ENCODE measurements around the gene PLB1. TPM values are rescaled to one million over a fixed set of nuclear protein-coding genes. Genes with fewer than 3 reads are reported as not detected.

The PLB1 gene
- total RNA-seq, 2 experiments from 2014 or later = 1.3 to 1.6 TPM

- Mint-ChIP-seq H3K9me3 (no peaks in the 10 kb centered on the region), H3K27ac (no peak overlapping the region), H3K4me3 (no peak overlapping the region), H3K27me3 (no peaks in the 10 kb centered on the region), H3K36me3 (ENCODE audit: low read depth) (no peaks in the 10 kb centered on the region), H3K4me1 (ENCODE audit: low read depth) (no peaks in the 10 kb centered on the region)
- Histone ChIP-seq H3K4me3 (ENCODE audit: low read length) (no peak overlapping the region), H3K4me1 (ENCODE audit: insufficient read depth, low read length) (no peaks in the 10 kb centered on the region), H3K9me3 (ENCODE audit: control insufficient read depth in 1 of 2, insufficient read depth in 1 of 2, low read length in 2 of 2) (no peaks in the 10 kb centered on the region), H3K27ac (ENCODE audit: low read depth in 1 of 2, low read length in 2 of 2) (no peak overlapping the region), H3K36me3 (ENCODE audit: insufficient read depth, low read length) (no peaks in the 10 kb centered on the region), H3K27me3 (ENCODE audit: control insufficient read depth in 1 of 2, insufficient read depth in 2 of 2, low read length in 2 of 2) (no peaks in the 10 kb centered on the region)
- no peak for ATAC-seq (ENCODE audit: poor library complexity)
- intact Hi-C loops (cut with DNase I, micrococcal nuclease) = no loop called here
- TF ChIP-seq, protein P1, sequence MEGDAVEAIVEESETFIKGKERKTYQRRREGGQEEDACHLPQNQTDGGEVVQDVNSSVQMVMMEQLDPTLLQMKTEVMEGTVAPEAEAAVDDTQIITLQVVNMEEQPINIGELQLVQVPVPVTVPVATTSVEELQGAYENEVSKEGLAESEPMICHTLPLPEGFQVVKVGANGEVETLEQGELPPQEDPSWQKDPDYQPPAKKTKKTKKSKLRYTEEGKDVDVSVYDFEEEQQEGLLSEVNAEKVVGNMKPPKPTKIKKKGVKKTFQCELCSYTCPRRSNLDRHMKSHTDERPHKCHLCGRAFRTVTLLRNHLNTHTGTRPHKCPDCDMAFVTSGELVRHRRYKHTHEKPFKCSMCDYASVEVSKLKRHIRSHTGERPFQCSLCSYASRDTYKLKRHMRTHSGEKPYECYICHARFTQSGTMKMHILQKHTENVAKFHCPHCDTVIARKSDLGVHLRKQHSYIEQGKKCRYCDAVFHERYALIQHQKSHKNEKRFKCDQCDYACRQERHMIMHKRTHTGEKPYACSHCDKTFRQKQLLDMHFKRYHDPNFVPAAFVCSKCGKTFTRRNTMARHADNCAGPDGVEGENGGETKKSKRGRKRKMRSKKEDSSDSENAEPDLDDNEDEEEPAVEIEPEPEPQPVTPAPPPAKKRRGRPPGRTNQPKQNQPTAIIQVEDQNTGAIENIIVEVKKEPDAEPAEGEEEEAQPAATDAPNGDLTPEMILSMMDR (IDR thresholded peaks at IDR 0.05) = no peak
- ChIA-PET POLR2A (no interaction called here), CTCF (interaction anchor here (0.6 to 1.5 kb wide), 2 partner anchors 13 to 164 kb away, joined by 3 to 8 read pairs; no protein-coding TSS in a partner anchor)
- no peak for DNase-seq
These were observed 84.2 kb downstream of the PLB1 start for GRCh38 chr2:28580078-28580477.

DNA sequence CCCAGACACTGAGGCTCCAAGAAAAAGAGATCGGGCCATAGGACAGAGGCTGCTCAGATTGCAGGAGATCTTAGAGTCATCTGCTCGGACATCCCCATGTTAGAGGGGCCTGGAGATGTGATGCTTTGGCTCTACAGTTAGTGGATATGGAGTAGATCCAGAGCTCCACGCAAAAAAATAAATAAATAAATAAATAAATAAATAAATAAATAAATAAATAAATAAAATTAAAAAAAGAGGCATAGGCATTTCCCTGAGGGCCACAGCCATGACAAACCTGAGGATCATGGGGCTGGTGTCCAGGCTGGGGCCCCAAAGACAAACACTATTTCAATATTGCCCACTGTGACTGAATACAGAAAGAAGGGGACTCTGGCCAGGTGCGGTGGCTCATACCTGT, 85.5 kb downstream of the PLB1 start:
- Mint-ChIP-seq H3K4me3 (no peak overlapping the region), H3K27me3 (no peaks in the 10 kb centered on the region), H3K27ac (no peak overlapping the region), H3K36me3 (ENCODE audit: low read depth) (no peaks in the 10 kb centered on the region), H3K4me1 (ENCODE audit: low read depth) (peaks cover 3% of the 10 kb centered on the region), H3K9me3 (no peaks in the 10 kb centered on the region)
- H3K36me3 ChIP-seq (ENCODE audit: insufficient read depth, low read length) = no peaks in the 10 kb centered on the region
- no peaks in the 10 kb centered on the region for H3K9me3 ChIP-seq (ENCODE audit: control insufficient read depth in 1 of 2, insufficient read depth in 1 of 2, low read length in 2 of 2)
- ChIA-PET CTCF (no interaction called here), POLR2A (no interaction called here)
- H3K4me1 ChIP-seq (ENCODE audit: insufficient read depth, low read length) = peaks cover 4% of the 10 kb centered on the region
- no peaks in the 10 kb centered on the region for H3K27me3 ChIP-seq (ENCODE audit: control insufficient read depth in 1 of 2, insufficient read depth in 2 of 2, low read length in 2 of 2)
- TF ChIP-seq, protein P1 (IDR thresholded peaks at IDR 0.05) = no peak
- H3K4me3 ChIP-seq (ENCODE audit: low read length) = no peak overlapping the region
- ATAC-seq (ENCODE audit: poor library complexity) (no peak), DNase-seq (no peak)
- intact Hi-C loops (cut with DNase I, micrococcal nuclease) = no loop called here
- H3K27ac ChIP-seq (ENCODE audit: low read depth in 1 of 2, low read length in 2 of 2) = no peak overlapping the region

DNA sequence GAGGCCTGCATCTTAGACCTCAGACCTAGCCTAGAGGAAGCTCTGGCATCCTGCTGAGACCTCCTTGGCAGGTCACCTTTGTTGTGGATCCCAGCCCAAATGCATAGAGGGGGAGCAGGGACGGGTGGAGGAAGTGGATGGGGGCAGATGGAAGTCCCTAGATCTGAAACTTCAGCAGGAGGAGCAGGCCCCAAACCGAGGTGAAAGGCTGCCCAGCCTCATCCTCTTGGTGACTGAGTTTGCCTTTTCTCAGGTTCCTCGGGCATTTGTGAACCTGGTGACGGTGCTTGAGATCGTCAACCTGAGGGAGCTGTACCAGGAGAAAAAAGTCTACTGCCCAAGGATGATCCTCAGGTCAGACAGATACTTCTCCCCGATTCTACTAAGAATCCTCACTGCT, 86.3 kb downstream of the PLB1 start:
- ChIA-PET POLR2A (no interaction called here), CTCF (no interaction called here)
- no peak overlapping the region for H3K4me3 ChIP-seq (ENCODE audit: low read length)
- Mint-ChIP-seq H3K27me3 (no peaks in the 10 kb centered on the region), H3K27ac (no peak overlapping the region), H3K9me3 (no peaks in the 10 kb centered on the region), H3K4me1 (ENCODE audit: low read depth) (peaks cover 10% of the 10 kb centered on the region), H3K36me3 (ENCODE audit: low read depth) (no peaks in the 10 kb centered on the region), H3K4me3 (no peak overlapping the region)
- no peak overlapping the region for H3K27ac ChIP-seq (ENCODE audit: low read depth in 1 of 2, low read length in 2 of 2)
- no peaks in the 10 kb centered on the region for H3K27me3 ChIP-seq (ENCODE audit: control insufficient read depth in 1 of 2, insufficient read depth in 2 of 2, low read length in 2 of 2)
- peaks cover 12% of the 10 kb centered on the region for H3K4me1 ChIP-seq (ENCODE audit: insufficient read depth, low read length)
- ATAC-seq (ENCODE audit: poor library complexity) = no peak
- intact Hi-C loops (cut with DNase I, micrococcal nuclease) = no loop called here
- no peak for DNase-seq
- H3K9me3 ChIP-seq (ENCODE audit: control insufficient read depth in 1 of 2, insufficient read depth in 1 of 2, low read length in 2 of 2) = no peaks in the 10 kb centered on the region
- TF ChIP-seq, protein P1 (IDR thresholded peaks at IDR 0.05) = no peak
- H3K36me3 ChIP-seq (ENCODE audit: insufficient read depth, low read length) = no peaks in the 10 kb centered on the region

All from CD4-positive, alpha-beta T cell (primary cell).